ENCODE data around the gene DAO. TPM values are rescaled to one million over a fixed set of nuclear protein-coding genes. Genes with fewer than 3 reads are reported as not detected.
A peak's percentile ranks its signal among the peaks of the same experiment; 100 is the strongest.
"Not testable (repeated sequence)": the region's sequence is repeated elsewhere in the genome, so short reads cannot be mapped to it uniquely, and the experiment has no call there.

DAO gene
- polyA plus RNA-seq, 2 donors, result not detected

GRCh38 chr12:108856428-108857157, 23.3 kb upstream of the DAO start:
- 1 to 3% methylated on average over 24 of the region's 24 CpGs for WGBS, 2 donors
- Histone ChIP-seq H3K27me3 (ENCODE audit: control insufficient read depth in 1 of 2, insufficient read depth in 2 of 2, low read length in 2 of 2) (no peaks in the 10 kb centered on the region), H3K36me3 (ENCODE audit: control insufficient read depth in 2 of 2, insufficient read depth in 2 of 2, low read length in 1 of 2) (no peaks in the 10 kb centered on the region), H3K4me1 (ENCODE audit: control insufficient read depth in 2 of 2, insufficient read depth in 2 of 2, low read length in 1 of 2) (peaks cover 0 to 15% of the 10 kb centered on the region in 2 donors), H3K27ac (ENCODE audit: low read depth in 2 of 2, low read length in 1 of 2) (peak overlapping the region; percentile 91 to 94), H3K4me3 (ENCODE audit: low read depth in 1 of 2, low read length in 2 of 2) (peak overlapping the region; percentile 75 to 81), H3K9me3 (ENCODE audit: control insufficient read depth in 2 of 2, insufficient read depth in 1 of 2, low read depth in 1 of 2, low read length in 1 of 2) (no peaks in the 10 kb centered on the region)

GRCh38 chr12:108857158-108857407, 22.8 kb upstream of the DAO start:
- H3K27me3 ChIP-seq (ENCODE audit: control insufficient read depth in 1 of 2, insufficient read depth in 2 of 2, low read length in 2 of 2), result no peaks in the 10 kb centered on the region
- H3K9me3 ChIP-seq (ENCODE audit: control insufficient read depth in 2 of 2, insufficient read depth in 1 of 2, low read depth in 1 of 2, low read length in 1 of 2), result no peaks in the 10 kb centered on the region
- peak overlapping the region; percentile 91 to 94 for H3K27ac ChIP-seq (ENCODE audit: low read depth in 2 of 2, low read length in 1 of 2)
- H3K4me3 ChIP-seq (ENCODE audit: low read depth in 1 of 2, low read length in 2 of 2), result peak overlapping the region; percentile 75 to 81
- H3K36me3 ChIP-seq (ENCODE audit: control insufficient read depth in 2 of 2, insufficient read depth in 2 of 2, low read length in 1 of 2), result no peaks in the 10 kb centered on the region
- 1% methylated on average over 22 to 30 of the region's 30 CpGs for WGBS, 2 donors
- H3K4me1 ChIP-seq (ENCODE audit: control insufficient read depth in 2 of 2, insufficient read depth in 2 of 2, low read length in 1 of 2), result peaks cover 0 to 15% of the 10 kb centered on the region in 2 donors

GRCh38 chr12:108858311-108859074, 21.4 kb upstream of the DAO start:
- H3K27ac ChIP-seq (ENCODE audit: low read depth in 2 of 2, low read length in 1 of 2), result peak overlapping the region in 1 of 2 donors; percentile 38
- H3K36me3 ChIP-seq (ENCODE audit: control insufficient read depth in 2 of 2, insufficient read depth in 2 of 2, low read length in 1 of 2), result no peaks in the 10 kb centered on the region
- WGBS, 2 donors, result 19% methylated on average over 18 of the region's 18 CpGs
- no peaks in the 10 kb centered on the region for H3K9me3 ChIP-seq (ENCODE audit: control insufficient read depth in 2 of 2, insufficient read depth in 1 of 2, low read depth in 1 of 2, low read length in 1 of 2)
- peaks cover 0 to 15% of the 10 kb centered on the region in 2 donors for H3K4me1 ChIP-seq (ENCODE audit: control insufficient read depth in 2 of 2, insufficient read depth in 2 of 2, low read length in 1 of 2)
- H3K27me3 ChIP-seq (ENCODE audit: control insufficient read depth in 1 of 2, insufficient read depth in 2 of 2, low read length in 2 of 2), result no peaks in the 10 kb centered on the region
- H3K4me3 ChIP-seq (ENCODE audit: low read depth in 1 of 2, low read length in 2 of 2), result peak overlapping the region in 1 of 2 donors; percentile 75

GRCh38 chr12:108859141-108859922, 20.6 kb upstream of the DAO start:
- H3K27ac ChIP-seq (ENCODE audit: low read depth in 2 of 2, low read length in 1 of 2); H3K36me3 ChIP-seq (ENCODE audit: control insufficient read depth in 2 of 2, insufficient read depth in 2 of 2, low read length in 1 of 2); H3K4me3 ChIP-seq (ENCODE audit: low read depth in 1 of 2, low read length in 2 of 2); H3K9me3 ChIP-seq (ENCODE audit: control insufficient read depth in 2 of 2, insufficient read depth in 1 of 2, low read depth in 1 of 2, low read length in 1 of 2); H3K27me3 ChIP-seq (ENCODE audit: control insufficient read depth in 1 of 2, insufficient read depth in 2 of 2, low read length in 2 of 2): not testable (repeated sequence)
- H3K4me1 ChIP-seq (ENCODE audit: control insufficient read depth in 2 of 2, insufficient read depth in 2 of 2, low read length in 1 of 2), result peaks cover 0 to 13% of the 10 kb centered on the region in 2 donors
- 52 to 64% methylated on average over 5 to 6 of the region's 6 CpGs for WGBS, 2 donors

DNA sequence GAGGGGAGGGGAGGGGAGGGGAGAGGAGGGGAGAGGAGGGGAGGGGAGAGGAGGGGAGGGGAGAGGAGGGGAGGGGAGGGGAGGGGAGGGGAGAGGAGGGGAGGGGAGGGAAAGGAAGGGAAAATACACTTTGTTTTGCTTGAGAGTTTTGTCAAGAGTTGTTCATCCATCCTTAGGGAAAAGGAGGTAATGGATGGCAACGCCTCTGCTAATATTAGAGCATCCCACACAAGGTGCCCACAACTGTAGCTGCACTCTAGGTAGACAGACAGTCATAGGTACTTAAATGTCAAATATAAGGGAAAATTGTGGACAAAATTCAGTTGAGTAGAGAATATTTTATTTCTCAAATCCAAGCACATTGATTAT, 20.0 kb upstream of the DAO start:
- Histone ChIP-seq H3K27me3 (ENCODE audit: control insufficient read depth in 1 of 2, insufficient read depth in 2 of 2, low read length in 2 of 2) (no peaks in the 10 kb centered on the region), H3K27ac (ENCODE audit: low read depth in 2 of 2, low read length in 1 of 2) (no peak overlapping the region), H3K4me3 (ENCODE audit: low read depth in 1 of 2, low read length in 2 of 2) (no peak overlapping the region), H3K9me3 (ENCODE audit: control insufficient read depth in 2 of 2, insufficient read depth in 1 of 2, low read depth in 1 of 2, low read length in 1 of 2) (no peaks in the 10 kb centered on the region), H3K4me1 (ENCODE audit: control insufficient read depth in 2 of 2, insufficient read depth in 2 of 2, low read length in 1 of 2) (peaks cover 0 to 10% of the 10 kb centered on the region in 2 donors), H3K36me3 (ENCODE audit: control insufficient read depth in 2 of 2, insufficient read depth in 2 of 2, low read length in 1 of 2) (no peaks in the 10 kb centered on the region)
- WGBS, 2 donors, result 80 to 86% methylated on average over 1 of the region's 1 CpG

GRCh38 chr12:108860443-108860842, 19.4 kb upstream of the DAO start:
- no peak overlapping the region for H3K4me3 ChIP-seq (ENCODE audit: low read depth in 1 of 2, low read length in 2 of 2)

GRCh38 chr12:108861878-108862587, 17.9 kb upstream of the DAO start:
- no peak overlapping the region for H3K27ac ChIP-seq (ENCODE audit: low read depth in 2 of 2, low read length in 1 of 2)
- no peak overlapping the region for H3K4me3 ChIP-seq (ENCODE audit: low read depth in 1 of 2, low read length in 2 of 2)
- WGBS, 2 donors, result 69 to 71% methylated on average over 6 of the region's 6 CpGs
- H3K36me3 ChIP-seq (ENCODE audit: control insufficient read depth in 2 of 2, insufficient read depth in 2 of 2, low read length in 1 of 2), result no peaks in the 10 kb centered on the region
- H3K9me3 ChIP-seq (ENCODE audit: control insufficient read depth in 2 of 2, insufficient read depth in 1 of 2, low read depth in 1 of 2, low read length in 1 of 2), result no peaks in the 10 kb centered on the region
- H3K27me3 ChIP-seq (ENCODE audit: control insufficient read depth in 1 of 2, insufficient read depth in 2 of 2, low read length in 2 of 2), result no peaks in the 10 kb centered on the region
- peaks cover 0 to 3% of the 10 kb centered on the region in 2 donors for H3K4me1 ChIP-seq (ENCODE audit: control insufficient read depth in 2 of 2, insufficient read depth in 2 of 2, low read length in 1 of 2)

More at GRCh38 chr12:108860443-108860842, 19.4 kb upstream of the DAO start:
- 78 to 79% methylated on average over 6 of the region's 6 CpGs for WGBS, 2 donors
- Histone ChIP-seq H3K27me3 (ENCODE audit: control insufficient read depth in 1 of 2, insufficient read depth in 2 of 2, low read length in 2 of 2) (no peaks in the 10 kb centered on the region), H3K36me3 (ENCODE audit: control insufficient read depth in 2 of 2, insufficient read depth in 2 of 2, low read length in 1 of 2) (no peaks in the 10 kb centered on the region), H3K9me3 (ENCODE audit: control insufficient read depth in 2 of 2, insufficient read depth in 1 of 2, low read depth in 1 of 2, low read length in 1 of 2) (no peaks in the 10 kb centered on the region), H3K4me1 (ENCODE audit: control insufficient read depth in 2 of 2, insufficient read depth in 2 of 2, low read length in 1 of 2) (peaks cover 0 to 9% of the 10 kb centered on the region in 2 donors), H3K27ac (ENCODE audit: low read depth in 2 of 2, low read length in 1 of 2) (peak overlapping the region in 1 of 2 donors; percentile 16)

DNA sequence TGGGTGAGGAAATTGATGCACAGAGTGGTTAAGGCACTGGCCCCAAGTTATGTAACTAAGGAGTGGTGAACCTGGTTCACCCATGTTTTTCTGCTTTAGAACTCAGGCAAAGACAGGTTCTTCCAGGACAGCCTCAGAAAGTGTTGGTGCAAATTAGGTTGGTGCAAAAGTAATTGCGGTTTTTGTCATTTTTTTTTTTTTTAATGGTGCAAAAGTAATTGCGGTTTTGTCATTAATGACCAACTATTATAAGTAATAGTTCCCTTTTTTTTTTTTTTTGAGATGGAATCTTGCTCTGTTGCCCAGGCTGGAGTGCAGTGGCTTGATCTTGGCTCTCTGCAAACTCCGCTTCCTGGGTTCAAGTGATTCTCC, 17.3 kb upstream of the DAO start:
- Histone ChIP-seq H3K36me3 (ENCODE audit: control insufficient read depth in 2 of 2, insufficient read depth in 2 of 2, low read length in 1 of 2) (no peaks in the 10 kb centered on the region), H3K27ac (ENCODE audit: low read depth in 2 of 2, low read length in 1 of 2) (no peak overlapping the region), H3K9me3 (ENCODE audit: control insufficient read depth in 2 of 2, insufficient read depth in 1 of 2, low read depth in 1 of 2, low read length in 1 of 2) (no peaks in the 10 kb centered on the region), H3K27me3 (ENCODE audit: control insufficient read depth in 1 of 2, insufficient read depth in 2 of 2, low read length in 2 of 2) (no peaks in the 10 kb centered on the region), H3K4me1 (ENCODE audit: control insufficient read depth in 2 of 2, insufficient read depth in 2 of 2, low read length in 1 of 2) (peaks cover 0 to 3% of the 10 kb centered on the region in 2 donors), H3K4me3 (ENCODE audit: low read depth in 1 of 2, low read length in 2 of 2) (no peak overlapping the region)
- 90 to 96% methylated on average over 3 of the region's 3 CpGs for WGBS, 2 donors

GRCh38 chr12:108865169-108865568, 14.7 kb upstream of the DAO start:
- H3K9me3 ChIP-seq (ENCODE audit: control insufficient read depth in 2 of 2, insufficient read depth in 1 of 2, low read depth in 1 of 2, low read length in 1 of 2), result no peaks in the 10 kb centered on the region
- no peaks in the 10 kb centered on the region for H3K27me3 ChIP-seq (ENCODE audit: control insufficient read depth in 1 of 2, insufficient read depth in 2 of 2, low read length in 2 of 2)
- no peak overlapping the region for H3K4me3 ChIP-seq (ENCODE audit: low read depth in 1 of 2, low read length in 2 of 2)
- 97 to 98% methylated on average over 4 of the region's 4 CpGs for WGBS, 2 donors
- H3K36me3 ChIP-seq (ENCODE audit: control insufficient read depth in 2 of 2, insufficient read depth in 2 of 2, low read length in 1 of 2), result no peaks in the 10 kb centered on the region
- H3K27ac ChIP-seq (ENCODE audit: low read depth in 2 of 2, low read length in 1 of 2), result no peak overlapping the region
- no peaks in the 10 kb centered on the region for H3K4me1 ChIP-seq (ENCODE audit: control insufficient read depth in 2 of 2, insufficient read depth in 2 of 2, low read length in 1 of 2)
